Activated CD8-positive, alpha-beta memory T cell treated with anti-CD3 and anti-CD28 coated beads for 36 hours (primary cell): ENCODE measurements around the gene TWSG1. TPM values are rescaled to one million over a fixed set of nuclear protein-coding genes. Genes with fewer than 3 reads are reported as not detected.

Experiments used
- CTCF ChIA-PET: fragments of 350-600 bp; sonication (Branson Sonifier 250); formaldehyde crosslinking; loops from one replicate; lab custom pipeline; 2021; ENCODE audit warnings: antibody characterized with exemption; lab: Charles Lee
- POLR2A ChIA-PET: fragments of 350-600 bp; sonication (Branson Sonifier 250); formaldehyde crosslinking; loops from one replicate; lab custom pipeline; 2021; ENCODE audit warnings: antibody characterized with exemption; lab: Charles Lee
- total RNA-seq, 2 experiments: library from RNA; stranded (reverse); gene quantifications; one replicate each; pipeline ENCODE4 v1.2.3, GENCODE V29; 2021

Gene TWSG1
- total RNA-seq, 2 experiments from 2014 or later: 13.1 to 16.2 TPM

DNA sequence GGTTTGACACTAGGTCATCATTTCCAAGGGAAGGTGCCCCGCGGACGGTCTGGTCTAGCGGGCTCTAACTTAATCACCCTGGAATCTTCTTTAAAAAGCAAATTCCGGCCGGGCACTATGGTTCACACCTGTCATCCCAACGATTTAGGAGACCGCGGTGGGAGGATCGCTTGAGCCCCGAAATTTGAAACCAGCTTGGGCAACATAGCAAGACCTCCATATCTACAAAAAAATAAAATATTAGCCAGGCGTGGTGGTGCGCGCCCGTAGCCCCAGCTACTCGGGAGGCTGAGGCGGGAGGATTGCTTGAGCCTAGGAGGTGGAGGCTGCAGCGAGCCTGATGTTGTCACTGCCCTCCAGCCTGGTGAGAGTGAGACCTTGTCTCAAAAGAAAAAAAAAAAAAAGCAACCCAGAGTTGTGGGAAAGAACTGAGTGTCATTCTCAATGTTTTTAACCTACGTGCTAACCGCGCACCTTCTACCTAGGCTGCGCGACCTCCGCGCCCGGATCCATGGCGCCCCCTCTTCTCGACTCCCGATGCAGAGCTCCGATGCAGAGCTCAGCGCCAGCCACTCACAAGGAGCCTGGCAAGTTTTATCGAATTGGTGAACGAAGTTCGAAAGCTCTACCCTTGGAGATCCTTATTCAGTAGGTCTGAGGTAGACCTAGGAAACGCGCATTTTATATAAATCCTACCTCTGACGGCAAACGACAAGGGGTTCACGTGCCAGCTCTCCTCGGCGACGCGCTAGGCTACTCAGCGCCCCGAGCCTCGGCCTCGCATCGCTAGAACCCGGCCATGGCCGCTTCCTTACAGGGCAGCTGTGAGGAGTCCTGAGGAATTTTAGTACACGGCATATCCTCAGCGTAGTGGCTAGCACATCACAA, 888 bp upstream of the TWSG1 start:
- POLR2A ChIA-PET: interaction anchor here (0.6 to 0.9 kb wide), 2 partner anchors 194 to 197 kb away, joined by 5 read pairs; partner anchors contain the start of gene ANKRD12
- CTCF ChIA-PET: interaction anchor here (0.6 to 0.8 kb wide), 2 partner anchors 118 to 264 kb away, joined by 3 read pairs; no protein-coding TSS in a partner anchor

DNA sequence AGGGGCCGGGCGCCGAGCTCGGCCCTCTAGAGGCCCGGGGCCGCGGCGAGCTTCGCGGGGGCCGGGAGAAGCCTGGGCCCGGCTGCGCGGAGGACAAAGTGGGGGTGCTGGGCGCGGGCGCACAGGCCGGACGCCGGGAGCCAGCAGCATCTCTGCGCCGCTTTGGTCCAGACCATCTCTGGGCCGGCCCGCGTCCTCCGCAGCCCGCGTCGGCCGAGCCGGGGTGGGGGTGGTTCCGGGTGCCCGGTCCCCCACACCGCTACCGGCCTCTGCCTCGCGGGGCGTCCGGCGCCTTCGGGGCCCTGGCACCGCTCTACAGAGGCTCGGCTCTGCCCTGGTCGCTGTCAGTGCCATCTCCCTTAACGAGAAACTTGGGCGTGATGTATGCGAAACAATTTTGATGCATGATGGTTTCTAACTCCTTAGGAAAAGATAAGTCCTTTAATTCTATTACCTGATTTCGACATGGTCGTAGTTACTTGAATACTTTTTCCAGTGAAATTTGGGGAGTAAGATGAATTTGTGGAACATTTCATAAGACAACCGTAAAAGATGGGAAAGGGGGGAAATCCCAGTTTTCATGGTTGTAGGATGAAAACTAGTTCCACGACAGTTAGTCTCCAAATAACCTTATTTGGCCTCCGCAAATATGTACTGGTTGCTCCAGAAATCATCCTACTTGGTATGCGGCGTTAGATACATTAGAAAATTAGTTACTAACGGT, 562 bp downstream of the TWSG1 start:
- ChIA-PET CTCF (interaction anchor here (1.0 to 1.4 kb wide), 2 partner anchors 261 to 262 kb away, joined by 3 to 4 read pairs; no protein-coding TSS in a partner anchor), POLR2A (interaction anchor here (0.7 kb wide), 1 partner anchor 199 kb away, joined by 3 read pairs; no protein-coding TSS in a partner anchor)

DNA sequence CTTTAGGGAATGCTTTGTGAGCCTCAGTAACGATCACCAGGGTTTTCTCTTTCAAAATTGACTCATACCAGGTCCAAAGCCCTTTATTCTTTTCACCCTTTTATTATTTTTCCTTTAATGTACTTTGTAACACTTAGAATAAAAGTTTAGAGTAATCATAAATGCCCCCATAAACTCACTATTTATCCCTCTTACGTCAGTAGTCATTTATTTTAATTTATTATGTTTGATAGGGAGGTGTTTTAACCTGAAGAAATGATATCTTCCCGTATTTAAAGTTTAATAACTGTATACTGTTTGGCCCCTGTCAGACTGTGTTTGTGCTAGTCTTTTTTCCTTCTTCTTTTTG, 1.1 kb downstream of the TWSG1 start:
- POLR2A ChIA-PET: interaction anchor here (0.7 kb wide), 1 partner anchor 208 kb away, joined by 5 read pairs; no protein-coding TSS in a partner anchor
- CTCF ChIA-PET: interaction anchor here (1.4 kb wide), 1 partner anchor 262 kb away, joined by 3 read pairs; no protein-coding TSS in a partner anchor

DNA sequence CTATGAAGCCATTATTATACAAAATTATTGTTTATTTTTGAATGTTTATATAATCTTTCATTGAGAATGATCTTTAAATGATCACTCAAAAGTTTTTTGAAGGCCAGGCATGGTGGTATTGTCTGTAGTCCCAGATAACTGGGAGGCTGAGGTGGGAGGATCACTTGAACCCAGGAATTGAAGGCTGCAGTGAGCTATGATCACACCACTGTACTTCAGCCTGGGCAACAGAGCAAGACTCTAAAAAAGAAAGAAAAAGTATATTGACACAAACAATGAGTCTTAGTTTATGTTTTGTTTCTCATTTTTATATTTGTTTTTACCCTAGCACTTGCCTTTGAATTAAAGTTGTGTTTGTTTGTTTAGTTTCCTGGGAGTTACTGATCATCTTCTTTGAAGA, 2.3 kb downstream of the TWSG1 start:
- ChIA-PET POLR2A (no interaction called here), CTCF (interaction anchor here (1.4 kb wide), 1 partner anchor 263 kb away, joined by 3 read pairs; no protein-coding TSS in a partner anchor)

DNA sequence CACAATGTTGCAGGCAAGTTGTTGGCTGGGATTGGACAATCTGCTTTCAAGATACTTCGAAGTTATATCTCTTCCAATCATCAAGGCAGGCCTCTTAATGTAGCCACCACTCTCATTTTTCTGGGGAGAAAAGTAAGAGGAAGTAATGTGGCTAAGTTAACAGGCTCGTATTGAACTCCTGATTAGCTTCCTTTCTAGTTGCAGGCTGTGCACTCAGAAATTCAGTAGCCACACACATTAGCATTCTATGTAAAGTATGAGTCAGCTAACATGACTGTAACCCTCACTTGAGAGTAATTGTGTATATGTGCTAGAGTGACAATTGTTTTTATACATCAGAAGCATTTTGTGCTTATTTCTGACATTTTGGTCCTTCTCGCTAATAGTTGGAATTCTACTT, 3.3 kb downstream of the TWSG1 start:
- POLR2A ChIA-PET: no interaction called here
- CTCF ChIA-PET: no interaction called here

DNA sequence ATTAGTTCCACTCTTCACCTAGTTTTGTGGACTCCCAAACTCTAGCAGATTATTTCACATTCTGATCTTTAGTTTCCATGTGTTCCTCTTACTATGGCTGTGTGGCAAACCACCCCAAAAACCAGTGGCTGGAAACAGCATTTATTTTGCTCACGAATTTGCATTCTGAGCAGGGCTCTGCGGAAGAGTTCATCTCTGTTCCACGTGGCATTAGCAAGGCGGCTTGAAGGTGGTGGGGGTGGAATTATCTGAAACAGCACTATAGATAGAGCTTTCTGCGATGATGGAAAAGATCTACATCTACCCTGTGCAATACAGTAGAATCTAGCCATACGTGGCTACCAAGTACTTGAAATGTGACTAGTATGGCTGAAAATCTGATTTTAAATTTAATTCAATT, 5.9 kb downstream of the TWSG1 start:
- CTCF ChIA-PET: no interaction called here

DNA sequence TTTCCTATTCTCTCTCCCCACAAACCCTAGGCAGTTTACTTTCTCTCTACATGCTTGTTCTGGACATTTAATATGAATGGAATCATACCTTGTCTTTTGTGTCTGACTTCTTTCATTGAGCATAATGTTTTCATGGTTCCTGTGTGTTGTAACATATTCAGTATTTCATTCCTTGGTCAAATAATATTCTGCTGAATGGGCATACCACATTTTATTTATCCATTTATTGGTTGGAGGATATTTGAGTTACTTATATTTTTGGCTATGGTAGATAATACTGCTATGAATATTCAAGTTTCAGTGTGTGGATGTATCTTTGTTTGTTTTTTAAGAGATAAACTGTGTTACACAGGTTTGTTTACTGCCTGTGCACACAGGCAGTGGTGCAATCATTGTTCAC, 9.0 kb downstream of the TWSG1 start:
- ChIA-PET CTCF (no interaction called here), POLR2A (no interaction called here)

More for the DNA sequence above, 5.9 kb downstream of the TWSG1 start:
- POLR2A ChIA-PET: no interaction called here

DNA sequence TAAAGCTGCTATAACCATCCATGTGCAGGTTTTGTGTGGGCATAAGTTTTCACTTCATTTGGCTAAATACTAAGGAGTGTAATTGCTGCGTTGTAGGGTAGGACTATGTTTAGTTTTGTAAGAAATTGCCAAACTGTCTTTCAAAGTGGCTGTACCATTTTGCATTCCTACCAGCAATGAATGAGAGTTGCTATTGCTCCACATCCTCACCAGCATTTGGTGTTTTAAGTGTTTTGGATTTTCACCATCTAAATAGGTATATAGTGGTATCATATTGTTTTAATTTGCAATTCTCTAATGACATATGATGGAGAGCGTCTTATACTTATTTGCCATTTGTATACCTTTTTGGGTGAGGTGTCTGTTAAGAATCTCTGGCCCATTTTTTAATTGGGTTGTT, 12.2 kb downstream of the TWSG1 start:
- POLR2A ChIA-PET: no interaction called here

DNA sequence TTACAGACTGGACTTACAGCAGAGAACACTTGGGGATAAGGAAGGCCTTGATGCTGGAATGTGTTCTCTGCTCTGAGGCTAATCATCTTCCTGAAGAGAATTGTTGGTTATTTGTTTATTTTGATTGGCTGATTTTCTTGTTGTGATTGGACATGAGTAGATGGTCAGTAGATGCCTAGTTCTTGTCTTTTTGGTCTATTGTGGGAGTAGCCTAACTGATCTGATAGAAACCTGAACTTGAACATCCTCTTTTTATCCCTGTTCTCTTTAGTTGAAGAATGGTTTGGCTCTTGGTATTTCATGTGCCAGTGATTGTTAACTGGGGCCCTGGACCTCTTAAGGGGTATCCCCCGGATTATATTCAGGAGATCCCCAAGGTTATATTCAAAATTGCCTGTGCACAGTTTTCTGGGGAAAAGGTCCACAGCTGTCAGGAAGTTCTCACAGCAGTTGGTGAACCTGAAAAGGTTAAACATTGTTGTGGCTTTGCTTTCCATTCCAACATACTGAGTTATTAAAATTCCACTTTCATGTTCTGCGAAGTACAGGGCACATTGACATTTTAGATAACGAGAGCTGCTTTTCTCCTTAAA, 13.6 kb downstream of the TWSG1 start:
- POLR2A ChIA-PET: no interaction called here
- CTCF ChIA-PET: no interaction called here

More for the DNA sequence above, 12.2 kb downstream of the TWSG1 start:
- CTCF ChIA-PET: no interaction called here

DNA sequence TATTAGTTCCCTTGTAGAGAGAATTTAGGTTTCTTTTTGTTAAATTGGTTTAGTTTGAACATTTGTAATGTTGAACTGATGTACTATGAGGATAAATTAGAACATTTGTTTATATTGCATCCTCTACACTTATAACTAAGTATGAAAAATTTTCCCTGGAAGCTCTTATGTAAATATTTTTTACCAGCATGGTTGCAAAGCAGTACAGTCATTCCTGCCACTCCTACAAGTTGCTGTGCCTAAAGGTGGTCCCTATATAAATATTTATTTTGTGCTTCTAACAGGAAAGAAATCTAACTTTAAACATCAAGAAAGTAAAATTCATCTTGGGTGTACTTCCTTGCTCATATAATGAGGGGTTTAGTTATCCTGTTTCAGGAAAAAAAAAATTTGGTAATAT, 14.2 kb downstream of the TWSG1 start:
- CTCF ChIA-PET: no interaction called here

DNA sequence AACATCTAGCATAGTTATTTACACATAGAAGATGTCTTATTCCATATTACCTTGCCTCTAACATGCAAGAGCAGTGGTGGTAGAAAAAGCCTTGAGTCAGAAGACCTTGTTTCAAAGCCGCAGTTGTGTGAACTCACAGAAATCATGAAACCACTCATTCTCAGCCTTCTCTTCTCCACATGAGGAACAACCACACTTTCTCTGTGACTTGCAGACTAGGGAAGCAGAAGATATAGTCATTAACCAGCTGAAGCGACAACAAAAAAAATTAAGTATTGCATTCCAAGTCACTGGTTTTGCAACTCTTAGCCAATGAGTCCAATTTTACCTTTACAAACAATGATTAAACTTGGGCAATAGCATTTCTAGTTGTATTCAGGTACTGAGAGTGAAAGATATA, 19.0 kb downstream of the TWSG1 start:
- CTCF ChIA-PET: no interaction called here
- POLR2A ChIA-PET: no interaction called here

More for the DNA sequence above, 14.2 kb downstream of the TWSG1 start:
- POLR2A ChIA-PET: no interaction called here

DNA sequence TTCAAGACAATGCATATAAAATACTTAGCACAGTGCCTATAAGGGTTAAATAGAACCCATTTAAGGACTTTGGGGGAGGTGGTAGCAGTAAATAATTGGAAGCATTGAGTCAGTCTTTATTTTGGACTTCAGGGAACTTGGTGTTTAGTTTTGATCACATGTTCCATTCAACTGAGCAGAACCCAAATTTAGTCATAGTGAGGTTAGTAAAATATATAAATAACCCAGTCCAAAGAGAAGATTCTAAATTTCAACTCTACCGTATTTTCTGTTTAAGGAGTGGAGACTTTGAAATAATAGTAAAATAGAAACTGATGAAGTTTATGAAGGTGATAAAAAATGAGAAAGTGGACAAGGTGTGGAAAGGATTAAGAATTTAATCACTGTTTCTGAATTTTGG, 19.7 kb downstream of the TWSG1 start:
- ChIA-PET CTCF (no interaction called here), POLR2A (no interaction called here)

DNA sequence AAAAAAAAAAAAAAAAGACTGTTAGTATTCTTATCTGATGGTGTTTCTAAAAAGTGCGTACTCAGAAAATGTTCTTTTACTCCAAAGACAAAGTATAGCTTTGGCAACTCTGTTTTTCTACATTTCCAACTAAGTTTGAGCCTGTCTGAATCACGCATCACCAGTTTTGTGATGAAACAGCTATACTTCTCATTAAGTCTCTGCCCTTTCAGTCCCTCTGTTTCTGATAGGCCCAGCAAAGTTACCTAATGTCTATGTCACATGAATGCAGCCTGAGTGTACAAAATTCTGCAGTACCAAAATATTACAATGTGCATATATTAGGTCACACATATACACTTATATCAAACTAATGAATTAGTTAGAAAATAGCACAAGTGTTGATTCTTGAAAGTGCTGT, 22.4 kb downstream of the TWSG1 start:
- CTCF ChIA-PET: no interaction called here
- POLR2A ChIA-PET: interaction anchor here (0.6 kb wide), 1 partner anchor 257 kb away, joined by 5 read pairs; no protein-coding TSS in a partner anchor

DNA sequence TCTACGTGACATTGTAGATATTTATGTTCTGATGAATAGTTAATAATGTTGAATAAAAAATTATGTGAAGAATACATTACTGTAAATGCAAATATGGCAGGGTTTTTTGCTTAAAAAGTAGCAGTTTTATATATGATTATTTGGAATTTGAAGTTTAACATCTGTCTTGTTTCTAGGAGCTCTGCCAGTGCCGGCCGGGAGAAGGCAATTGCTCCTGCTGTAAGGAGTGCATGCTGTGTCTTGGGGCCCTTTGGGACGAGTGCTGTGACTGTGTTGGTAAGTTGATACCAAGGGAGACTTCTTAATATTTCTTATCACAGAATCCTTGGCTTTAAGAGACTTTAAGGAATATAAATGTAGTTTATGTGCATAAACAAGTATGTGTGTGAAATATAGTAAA, 25.2 kb downstream of the TWSG1 start:
- ChIA-PET CTCF (no interaction called here), POLR2A (no interaction called here)

DNA sequence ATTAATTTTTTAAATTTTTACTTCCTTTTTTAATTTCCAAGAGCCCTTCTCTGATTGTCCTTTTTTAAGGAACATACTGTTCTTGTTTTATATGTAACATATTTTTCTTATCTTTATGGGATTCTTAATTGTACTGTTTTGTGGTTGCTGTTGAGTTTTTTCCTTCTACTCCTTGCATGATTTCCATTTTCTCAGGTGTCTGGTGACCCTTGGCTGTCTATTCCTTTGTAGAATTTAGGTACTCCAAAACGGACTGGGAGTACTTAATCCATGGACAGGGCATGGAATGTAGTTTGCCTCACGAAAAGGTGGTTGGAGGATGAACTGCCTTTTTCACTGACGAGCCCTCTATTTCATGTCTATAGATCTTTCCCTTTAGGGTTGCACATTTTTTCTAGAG, 26.6 kb downstream of the TWSG1 start:
- POLR2A ChIA-PET: no interaction called here

DNA sequence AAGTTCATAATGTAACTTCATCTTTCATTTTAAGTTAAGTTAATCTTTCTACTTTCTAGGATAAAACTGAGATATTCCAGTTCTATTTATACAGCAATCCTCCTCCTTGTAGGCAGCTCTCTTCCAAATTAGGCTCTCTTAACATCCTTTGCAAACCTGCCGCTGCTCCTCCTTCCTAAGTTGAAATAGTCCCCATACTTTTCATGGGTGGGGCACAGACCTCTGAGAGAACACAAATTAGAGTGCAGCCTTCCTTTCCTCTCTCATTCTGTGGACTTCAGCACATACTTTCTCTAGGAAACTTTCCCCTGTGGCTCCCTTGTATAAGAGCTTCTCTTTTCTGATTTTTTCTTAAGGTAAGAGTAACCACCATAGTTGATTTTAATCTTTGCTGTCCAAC, 28.3 kb downstream of the TWSG1 start:
- ChIA-PET CTCF (no interaction called here), POLR2A (no interaction called here)

More for the DNA sequence above, 26.6 kb downstream of the TWSG1 start:
- CTCF ChIA-PET: no interaction called here

DNA sequence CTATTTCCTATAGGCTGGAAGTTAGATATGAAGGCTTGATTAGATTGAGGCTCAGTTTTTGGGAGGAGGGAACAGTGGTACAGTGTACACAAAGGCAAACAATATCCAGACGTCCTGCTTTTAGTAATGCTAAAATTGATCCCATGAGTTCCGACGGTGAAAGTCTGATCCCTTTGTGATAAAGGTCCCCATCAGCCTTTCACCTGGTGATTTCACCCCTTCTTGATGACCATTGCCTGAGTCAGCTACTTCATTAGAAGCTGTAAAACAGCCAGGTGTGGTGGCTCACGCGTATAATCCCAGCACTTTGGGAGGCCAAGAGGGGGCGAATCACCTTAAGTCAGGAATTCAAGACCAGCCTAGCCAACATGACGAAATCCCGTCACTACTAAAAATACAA, 29.7 kb downstream of the TWSG1 start:
- POLR2A ChIA-PET: no interaction called here

DNA sequence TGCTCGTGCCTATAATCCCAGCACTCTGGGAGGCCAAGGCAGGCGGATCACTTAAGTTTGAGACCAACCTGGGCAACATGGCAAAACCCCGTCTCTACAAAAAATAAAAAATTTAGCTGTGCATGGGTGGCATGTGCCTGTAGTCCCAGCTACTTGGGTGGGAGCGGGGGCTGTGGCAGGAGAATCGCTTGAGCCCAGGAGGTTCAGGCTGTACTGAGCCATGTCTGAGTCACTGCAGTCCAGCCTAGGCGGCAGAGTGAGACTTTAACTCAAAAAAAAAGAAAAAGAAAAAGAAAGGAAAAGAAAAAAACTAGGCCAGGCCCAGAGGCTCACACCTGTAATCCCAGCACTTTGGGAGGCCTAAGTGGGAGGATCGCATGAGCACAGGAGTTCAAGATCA, 30.8 kb downstream of the TWSG1 start:
- CTCF ChIA-PET: no interaction called here
- POLR2A ChIA-PET: no interaction called here

More for the DNA sequence above, 29.7 kb downstream of the TWSG1 start:
- CTCF ChIA-PET: no interaction called here

DNA sequence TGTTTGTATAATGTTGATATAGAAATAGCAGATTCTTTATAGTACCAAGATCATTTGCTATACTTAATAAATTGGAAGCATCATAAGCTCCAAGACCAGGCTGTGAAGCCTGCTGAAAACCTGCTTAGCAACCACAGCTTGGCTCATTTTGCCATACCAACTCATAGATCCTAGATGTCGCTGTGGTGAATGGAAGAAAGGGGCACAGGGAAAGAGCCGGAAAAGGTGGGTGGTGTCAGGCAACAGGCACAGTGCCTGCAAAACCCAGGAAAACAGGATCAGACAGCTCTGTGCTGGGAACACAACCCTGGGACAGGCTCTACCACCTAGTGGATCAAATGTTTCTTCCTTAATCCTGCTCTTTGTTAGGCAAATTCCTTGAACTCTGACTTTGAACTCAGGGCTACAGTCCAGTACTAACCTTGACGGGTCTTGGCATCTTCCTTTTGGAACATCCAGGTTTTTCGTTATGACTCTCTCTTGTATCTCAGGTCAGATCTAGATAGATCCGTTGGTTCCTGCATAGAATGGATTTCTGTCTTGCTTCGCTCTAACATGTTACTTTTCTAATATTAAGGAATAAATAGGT, 31.6 kb downstream of the TWSG1 start:
- ChIA-PET POLR2A (no interaction called here), CTCF (no interaction called here)
